ENCODE measurements around the gene MRFAP1.

The MRFAP1 gene

DNA sequence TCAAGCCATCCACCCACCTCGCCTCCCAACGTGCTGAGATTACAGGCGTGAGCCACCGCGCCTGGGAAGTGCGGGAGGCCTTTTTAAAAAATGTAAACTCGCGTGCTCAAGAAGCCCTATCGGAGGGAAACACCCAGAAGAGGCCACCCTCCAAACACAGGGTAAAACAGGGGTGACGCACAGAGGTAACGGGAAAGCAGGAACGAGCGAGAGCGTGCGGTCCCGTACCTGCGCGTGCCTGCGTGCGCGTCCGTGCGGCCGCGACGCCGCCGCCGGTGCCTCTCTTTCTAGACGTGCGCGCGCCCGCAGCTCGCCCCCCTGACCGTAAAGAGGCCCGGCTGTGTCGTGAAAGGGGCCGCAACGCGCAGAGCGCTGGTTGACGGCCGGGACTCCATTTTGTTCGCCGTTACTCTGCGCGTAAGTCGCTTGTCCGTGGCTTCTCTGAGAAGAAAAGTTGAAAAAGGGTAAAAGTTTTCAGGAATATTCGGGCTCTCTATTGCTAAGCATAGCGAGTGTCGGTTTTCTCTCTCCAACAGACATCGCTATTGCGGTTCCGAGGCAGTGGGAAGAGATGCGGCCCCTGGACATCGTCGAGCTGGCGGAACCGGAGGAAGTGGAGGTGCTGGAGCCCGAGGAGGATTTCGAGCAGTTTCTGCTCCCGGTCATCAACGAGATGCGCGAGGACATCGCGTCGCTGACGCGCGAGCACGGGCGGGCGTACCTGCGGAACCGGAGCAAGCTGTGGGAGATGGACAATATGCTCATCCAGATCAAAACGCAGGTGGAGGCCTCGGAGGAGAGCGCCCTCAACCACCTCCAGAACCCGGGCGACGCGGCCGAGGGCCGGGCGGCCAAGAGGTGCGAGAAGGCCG lies at the start of gene MRFAP1:
Gene MRFAP1 (plus strand): TSS at position 394 of the 872 bp plus-strand sequence. CDS start 178 bp downstream, at position 572.
- Mint-ChIP-seq H3K4me1 (peaks cover 32% of the 10 kb centered on the region), H3K36me3 (peaks cover 40% of the 10 kb centered on the region), H3K27ac (peak within 1 kb of the TSS; percentile 99), H3K4me3 (peak within 1 kb of the TSS; percentile 99), H3K9me3 (peaks cover 3% of the 10 kb centered on the region), H3K27me3 (no peaks in the 10 kb centered on the region)
- peak; percentile 95 for DNase-seq
- CTCF ChIA-PET: interaction anchor here (0.7 kb wide), 1 partner anchor 53 kb away, joined by 3 read pairs; the partner anchor contains the start of gene S100P

DNA sequence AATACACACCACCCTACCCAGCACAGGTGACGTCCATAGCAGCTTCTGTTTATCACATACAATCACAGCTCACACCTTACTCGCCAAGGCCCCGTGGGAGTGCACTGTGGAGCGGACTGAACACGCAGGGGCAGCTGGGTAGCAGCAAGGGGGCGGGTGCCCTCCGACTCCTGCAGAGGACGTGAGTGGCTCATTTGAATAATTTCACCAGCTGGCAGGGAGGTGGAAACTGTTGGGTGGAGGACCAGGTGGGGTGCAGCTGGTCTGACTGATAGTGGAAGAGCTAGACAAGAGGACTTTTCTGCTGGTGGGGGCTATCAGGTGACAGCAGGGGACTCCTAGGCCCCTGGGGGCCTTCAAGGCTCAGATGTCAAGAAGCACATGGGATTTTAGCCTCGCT lies 49.2 kb upstream of the MRFAP1 start:
- peaks cover 18% of the 10 kb centered on the region for H3K36me3 Mint-ChIP-seq
- H3K4me3 Mint-ChIP-seq: no peak overlapping the region
- no peaks in the 10 kb centered on the region for H3K9me3 Mint-ChIP-seq
- DNase-seq: no peak
- no peaks in the 10 kb centered on the region for H3K27me3 Mint-ChIP-seq
- peak overlapping the region; percentile 42 for H3K27ac Mint-ChIP-seq
- CTCF ChIA-PET: no interaction called here
- no peaks in the 10 kb centered on the region for H3K4me1 Mint-ChIP-seq

DNA sequence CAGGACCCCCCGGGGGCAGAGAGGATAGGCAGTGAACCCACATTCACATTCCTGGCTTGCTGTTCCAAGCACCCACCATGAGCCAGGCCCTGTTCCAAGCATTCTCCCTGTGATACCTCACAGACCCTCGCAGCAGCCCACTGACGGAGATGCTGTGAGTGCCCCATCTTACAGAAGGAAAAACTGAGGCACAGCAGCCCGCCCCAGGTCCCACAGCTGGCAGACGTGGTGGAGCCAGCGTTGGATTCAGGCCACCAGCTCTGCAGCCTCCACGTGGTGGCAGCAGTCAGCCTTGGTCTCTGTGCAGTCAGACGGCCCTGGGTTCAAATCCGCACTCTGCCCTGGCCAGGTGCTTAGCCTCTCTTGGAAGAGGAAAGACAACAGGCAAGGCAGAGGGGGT lies 48.7 kb upstream of the MRFAP1 start:
- no peaks in the 10 kb centered on the region for H3K4me1 Mint-ChIP-seq
- no peak overlapping the region for H3K4me3 Mint-ChIP-seq
- no peaks in the 10 kb centered on the region for H3K9me3 Mint-ChIP-seq
- no peaks in the 10 kb centered on the region for H3K27me3 Mint-ChIP-seq
- DNase-seq: no peak
- H3K27ac Mint-ChIP-seq: no peak overlapping the region
- CTCF ChIA-PET: no interaction called here
- H3K36me3 Mint-ChIP-seq: peaks cover 21% of the 10 kb centered on the region

DNA sequence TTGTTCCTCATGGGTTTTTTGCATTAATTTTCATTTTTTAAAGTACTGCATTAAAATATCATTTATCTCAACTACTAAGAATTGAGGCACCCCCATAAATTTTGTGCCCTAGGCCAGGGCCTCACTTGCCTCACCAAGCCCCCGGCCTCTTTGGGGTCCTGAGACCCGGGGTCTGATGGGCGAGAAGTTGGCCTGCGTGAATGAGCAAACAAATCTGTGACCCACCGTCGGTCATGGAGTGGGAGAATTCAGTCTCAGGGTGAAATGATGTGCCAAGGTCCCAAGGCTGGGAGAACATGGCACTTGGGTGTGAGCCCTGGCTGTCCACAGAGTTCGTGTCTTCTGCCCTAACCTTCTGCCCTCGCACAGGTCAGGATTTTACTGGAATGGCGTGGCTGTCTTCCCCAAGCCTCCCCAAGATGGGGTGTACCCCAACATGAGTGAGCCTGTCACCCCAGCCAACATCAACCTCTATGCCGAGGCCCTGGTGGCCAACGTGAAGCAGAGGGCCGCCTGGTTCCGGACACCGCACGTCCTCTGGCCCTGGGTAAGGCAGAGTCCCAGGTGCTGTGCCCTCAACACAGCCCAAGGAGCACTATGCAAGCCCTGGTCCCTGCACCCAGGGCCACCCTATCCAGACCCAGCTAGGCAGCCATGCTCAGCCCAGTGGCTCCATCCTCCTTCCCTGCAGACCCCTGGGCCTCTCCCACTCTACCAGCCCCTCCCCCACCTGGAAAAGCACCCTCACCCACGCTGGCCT lies 47.5 kb upstream of the MRFAP1 start:
- H3K36me3 Mint-ChIP-seq: peaks cover 22% of the 10 kb centered on the region
- CTCF ChIA-PET: no interaction called here
- no peaks in the 10 kb centered on the region for H3K9me3 Mint-ChIP-seq
- no peak overlapping the region for H3K4me3 Mint-ChIP-seq
- no peak overlapping the region for H3K27ac Mint-ChIP-seq
- no peak for DNase-seq
- H3K27me3 Mint-ChIP-seq: no peaks in the 10 kb centered on the region
- H3K4me1 Mint-ChIP-seq: no peaks in the 10 kb centered on the region

DNA sequence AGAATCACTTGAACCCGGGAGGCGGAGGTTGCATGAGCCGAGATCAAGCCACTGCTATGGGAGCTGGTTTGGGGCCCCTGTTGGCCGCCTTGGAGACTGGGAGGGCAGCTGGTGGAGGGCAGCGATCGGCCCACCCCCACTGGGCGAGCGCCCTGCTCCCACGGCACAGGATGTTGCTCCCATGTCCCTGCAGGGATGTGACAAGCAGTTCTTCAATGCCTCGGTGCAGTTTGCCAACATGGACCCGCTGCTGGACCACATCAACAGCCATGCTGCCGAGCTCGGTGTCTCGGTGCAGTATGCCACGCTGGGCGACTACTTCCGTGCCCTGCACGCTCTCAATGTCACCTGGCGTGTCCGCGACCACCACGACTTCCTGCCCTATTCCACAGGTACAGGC lies 46.1 kb upstream of the MRFAP1 start:
- Mint-ChIP-seq H3K36me3 (peaks cover 22% of the 10 kb centered on the region), H3K9me3 (no peaks in the 10 kb centered on the region), H3K4me3 (no peak overlapping the region), H3K27ac (no peak overlapping the region), H3K27me3 (no peaks in the 10 kb centered on the region), H3K4me1 (no peaks in the 10 kb centered on the region)
- CTCF ChIA-PET: no interaction called here
- DNase-seq: no peak

DNA sequence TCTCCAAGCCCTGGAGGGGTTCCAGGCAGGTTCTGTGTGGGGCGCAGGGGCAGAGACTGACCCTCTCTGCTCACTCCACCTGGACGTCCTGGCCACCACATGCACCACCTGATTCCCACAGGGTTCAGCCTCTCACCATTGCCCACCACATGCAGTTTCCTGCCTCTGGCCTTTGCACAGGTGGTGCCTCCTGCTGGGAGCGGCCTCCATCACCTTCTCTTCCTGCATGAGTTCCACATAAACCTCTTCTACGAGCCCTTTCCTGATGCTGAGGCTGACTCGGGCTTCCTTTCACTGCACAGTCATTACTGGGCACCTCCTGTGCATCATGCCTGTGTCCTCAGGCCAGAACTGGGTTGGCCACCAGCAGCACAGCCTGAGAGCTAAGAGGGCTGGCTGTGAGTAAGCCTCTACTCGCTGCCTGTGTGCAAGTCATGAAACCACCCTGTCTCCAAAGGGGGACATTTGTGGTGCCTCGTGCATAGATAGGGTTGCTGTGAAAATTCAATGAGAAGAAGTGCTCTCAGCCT lies 45.6 kb upstream of the MRFAP1 start:
- H3K4me1 Mint-ChIP-seq: no peaks in the 10 kb centered on the region
- peak overlapping the region; percentile 46 for H3K27ac Mint-ChIP-seq
- CTCF ChIA-PET: no interaction called here
- H3K9me3 Mint-ChIP-seq: no peaks in the 10 kb centered on the region
- H3K27me3 Mint-ChIP-seq: no peaks in the 10 kb centered on the region
- no peak for DNase-seq
- H3K36me3 Mint-ChIP-seq: peaks cover 21% of the 10 kb centered on the region
- H3K4me3 Mint-ChIP-seq: no peak overlapping the region

DNA sequence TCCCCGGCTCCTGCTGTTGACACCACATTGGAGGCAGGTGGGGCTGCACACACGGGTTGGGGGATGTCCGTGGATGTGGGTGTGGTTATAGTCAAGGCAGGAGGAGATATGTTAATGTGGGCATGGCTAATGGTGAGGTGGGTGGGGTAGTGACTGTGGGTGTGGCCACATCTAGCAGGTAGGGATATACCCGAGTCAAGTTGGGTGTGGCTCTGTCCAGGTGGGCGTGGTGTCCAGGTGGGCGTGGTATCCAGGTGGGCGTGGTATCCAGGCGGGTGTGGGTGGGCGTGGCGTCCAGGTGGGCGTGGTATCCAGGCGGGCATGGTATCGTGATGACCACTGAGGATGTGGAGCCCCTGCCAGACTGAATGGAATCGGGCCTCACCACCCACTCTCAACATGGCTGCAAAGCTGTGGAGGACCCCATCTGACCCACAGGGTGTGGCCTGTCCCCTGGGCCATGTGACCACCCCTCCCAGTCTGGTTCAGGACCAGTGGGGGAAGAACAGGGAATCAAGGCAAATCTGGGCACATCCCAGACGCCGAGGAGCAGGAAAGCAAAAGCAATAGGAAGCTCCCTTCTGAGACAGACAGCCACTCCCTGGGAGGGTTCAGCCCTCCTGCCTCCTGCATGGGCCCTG lies 44.5 kb upstream of the MRFAP1 start:
- no peaks in the 10 kb centered on the region for H3K4me1 Mint-ChIP-seq
- CTCF ChIA-PET: no interaction called here
- H3K27me3 Mint-ChIP-seq: no peaks in the 10 kb centered on the region
- no peak for DNase-seq
- H3K9me3 Mint-ChIP-seq: no peaks in the 10 kb centered on the region
- no peak overlapping the region for H3K4me3 Mint-ChIP-seq
- no peak overlapping the region for H3K27ac Mint-ChIP-seq
- H3K36me3 Mint-ChIP-seq: peaks cover 20% of the 10 kb centered on the region

DNA sequence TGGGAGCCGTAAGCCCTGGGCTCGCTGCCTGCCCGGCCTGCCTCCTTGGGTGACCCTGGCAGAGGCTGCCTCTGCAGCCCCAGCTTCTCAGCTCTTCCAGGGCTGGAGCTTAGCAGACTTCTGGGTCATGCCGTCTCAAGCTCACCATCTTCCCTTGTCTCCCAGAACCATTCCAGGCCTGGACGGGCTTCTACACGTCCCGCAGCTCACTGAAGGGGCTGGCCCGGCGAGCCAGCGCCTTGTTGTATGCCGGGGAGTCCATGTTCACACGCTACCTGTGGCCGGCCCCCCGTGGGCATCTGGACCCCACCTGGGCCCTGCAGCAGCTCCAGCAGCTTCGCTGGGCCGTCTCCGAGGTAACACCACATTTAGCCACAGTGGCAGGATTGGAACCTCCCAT lies 43.5 kb upstream of the MRFAP1 start:
- DNase-seq: no peak
- H3K4me1 Mint-ChIP-seq: no peaks in the 10 kb centered on the region
- no peak overlapping the region for H3K4me3 Mint-ChIP-seq
- H3K9me3 Mint-ChIP-seq: no peaks in the 10 kb centered on the region
- peaks cover 24% of the 10 kb centered on the region for H3K36me3 Mint-ChIP-seq
- H3K27ac Mint-ChIP-seq: no peak overlapping the region
- no peaks in the 10 kb centered on the region for H3K27me3 Mint-ChIP-seq
- CTCF ChIA-PET: no interaction called here

- DNase-seq: no peak
- H3K9me3 Mint-ChIP-seq: no peaks in the 10 kb centered on the region
- H3K4me3 Mint-ChIP-seq: no peak overlapping the region
- no peak overlapping the region for H3K27ac Mint-ChIP-seq
- no peaks in the 10 kb centered on the region for H3K27me3 Mint-ChIP-seq
- CTCF ChIA-PET: no interaction called here
- H3K36me3 Mint-ChIP-seq: peaks cover 33% of the 10 kb centered on the region
- H3K4me1 Mint-ChIP-seq: no peaks in the 10 kb centered on the region
These were observed 42.4 kb upstream of the MRFAP1 start for GRCh38 chr4:6598127-6598526.

DNA sequence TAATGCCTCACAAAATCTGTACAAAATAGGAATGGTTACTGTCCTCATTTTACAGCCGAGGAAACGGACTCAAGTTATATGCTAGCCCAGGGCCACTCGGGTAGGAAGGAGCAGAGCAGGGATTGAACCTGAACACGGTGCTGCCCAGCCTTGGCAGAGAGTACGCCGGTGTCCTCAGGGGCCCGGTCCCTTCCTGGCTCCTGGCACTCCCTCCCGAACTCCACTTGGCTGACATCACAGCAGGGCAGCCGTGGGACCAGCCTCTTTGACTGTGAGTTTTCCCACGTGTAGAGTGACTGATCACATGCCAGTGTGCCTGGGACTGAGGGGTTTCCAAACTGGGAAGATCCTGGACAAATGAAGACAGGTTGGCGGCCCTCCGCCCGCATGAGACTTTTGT lies 41.8 kb upstream of the MRFAP1 start:
- H3K27me3 Mint-ChIP-seq: no peaks in the 10 kb centered on the region
- CTCF ChIA-PET: no interaction called here
- no peak for DNase-seq
- peaks cover 1% of the 10 kb centered on the region for H3K9me3 Mint-ChIP-seq
- H3K4me1 Mint-ChIP-seq: no peaks in the 10 kb centered on the region
- H3K36me3 Mint-ChIP-seq: peaks cover 37% of the 10 kb centered on the region
- no peak overlapping the region for H3K27ac Mint-ChIP-seq
- H3K4me3 Mint-ChIP-seq: no peak overlapping the region

DNA sequence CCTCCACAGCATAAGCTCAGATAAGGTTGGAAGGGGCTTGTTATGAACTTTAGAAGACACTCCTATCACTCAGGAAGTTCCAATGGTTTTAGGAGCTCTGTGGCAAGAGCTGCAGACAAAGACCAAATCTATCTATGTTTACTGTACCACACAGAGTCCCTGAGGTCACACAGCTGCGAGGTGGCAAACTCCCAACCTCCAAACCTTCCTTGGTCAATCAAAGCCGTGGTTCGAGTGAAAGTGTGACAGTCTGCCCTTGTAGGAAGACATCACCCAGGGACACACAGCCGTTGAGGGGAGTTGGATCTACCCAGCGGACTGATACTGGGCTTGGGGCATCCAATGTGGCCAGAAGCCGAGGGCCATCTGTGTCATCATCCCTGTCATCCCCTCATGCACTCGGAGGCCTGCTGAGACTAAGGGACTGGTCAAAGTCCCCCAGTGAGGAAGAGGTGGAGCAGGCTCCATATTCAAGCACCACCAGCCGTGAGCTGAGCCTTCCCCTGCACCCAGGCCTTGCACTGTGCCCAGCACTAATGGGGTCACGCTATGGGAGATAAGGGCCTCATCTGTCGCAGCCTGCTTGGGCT lies 38.7 kb upstream of the MRFAP1 start:
- CTCF ChIA-PET: interaction anchor here (0.9 to 1.2 kb wide), 2 partner anchors 351 to 501 kb away, joined by 3 read pairs; no protein-coding TSS in a partner anchor
- Mint-ChIP-seq H3K27ac (no peak overlapping the region), H3K4me1 (no peaks in the 10 kb centered on the region), H3K27me3 (no peaks in the 10 kb centered on the region), H3K36me3 (peaks cover 55% of the 10 kb centered on the region), H3K4me3 (no peak overlapping the region), H3K9me3 (peaks cover 19% of the 10 kb centered on the region)
- DNase-seq: no peak

DNA sequence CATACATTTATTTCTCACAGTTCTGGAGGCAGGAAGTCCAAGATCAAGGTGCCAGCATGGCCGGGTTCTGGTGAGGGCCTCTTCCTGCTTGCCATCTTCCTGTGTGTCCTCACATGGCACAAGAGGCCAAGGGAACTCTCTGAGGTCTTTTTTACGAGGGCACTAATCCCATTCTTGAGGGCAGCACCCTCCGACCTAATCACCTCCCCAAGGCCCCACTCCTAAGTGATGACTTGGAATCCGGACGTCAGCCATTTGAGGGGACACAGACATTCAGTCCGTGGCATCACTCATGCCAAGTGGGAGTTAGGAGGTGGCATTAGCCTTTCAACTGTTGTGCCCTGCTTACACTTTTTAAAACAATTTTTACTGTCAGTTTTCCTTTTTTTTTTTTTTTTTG lies 38.2 kb upstream of the MRFAP1 start:
- no peaks in the 10 kb centered on the region for H3K4me1 Mint-ChIP-seq
- peaks cover 19% of the 10 kb centered on the region for H3K9me3 Mint-ChIP-seq
- H3K27me3 Mint-ChIP-seq: no peaks in the 10 kb centered on the region
- H3K27ac Mint-ChIP-seq: no peak overlapping the region
- DNase-seq: no peak
- CTCF ChIA-PET: interaction anchor here (1.2 kb wide), 1 partner anchor 500 kb away, joined by 3 read pairs; no protein-coding TSS in a partner anchor
- no peak overlapping the region for H3K4me3 Mint-ChIP-seq
- peaks cover 59% of the 10 kb centered on the region for H3K36me3 Mint-ChIP-seq

GRCh38 chr4:6603128-6603527 lies 37.4 kb upstream of the MRFAP1 start:
- Mint-ChIP-seq H3K36me3 (peaks cover 68% of the 10 kb centered on the region), H3K27ac (no peak overlapping the region), H3K27me3 (no peaks in the 10 kb centered on the region), H3K4me1 (no peaks in the 10 kb centered on the region), H3K4me3 (no peak overlapping the region), H3K9me3 (peaks cover 19% of the 10 kb centered on the region)
- DNase-seq: no peak
- CTCF ChIA-PET: interaction anchor here (1.2 kb wide), 1 partner anchor 499 kb away, joined by 3 read pairs; no protein-coding TSS in a partner anchor

- Mint-ChIP-seq H3K4me3 (no peak overlapping the region), H3K27me3 (no peaks in the 10 kb centered on the region), H3K36me3 (peaks cover 73% of the 10 kb centered on the region), H3K4me1 (no peaks in the 10 kb centered on the region), H3K27ac (no peak overlapping the region), H3K9me3 (peaks cover 19% of the 10 kb centered on the region)
- CTCF ChIA-PET: no interaction called here
- DNase-seq: no peak
These were observed 35.4 kb upstream of the MRFAP1 start for GRCh38 chr4:6605114-6605513.

Measured in activated naive CD4-positive, alpha-beta T cell treated with anti-CD3 and anti-CD28 coated beads, Interleukin-2, amount 10 ng/mL, durations not matched to agents 7 days and 5 days (primary cell).